Choroid plexus epithelial cell (primary cell): ENCODE measurements around the gene MFN1.
A peak's percentile ranks its signal among the peaks of the same experiment; 100 is the strongest.

Experiments used
- DNase-seq: peaks from one replicate; pipeline ENCODE4 v3.0.0-alpha.2; 2010; ENCODE audit warnings: low read depth
- H3K4me3 ChIP-seq: 2 replicates; pipeline ENCODE4 v1.5.1; 2011; ENCODE audit warnings: low read depth, mild to moderate bottlenecking, control low read depth, low read length, moderate library complexity
- CTCF ChIP-seq: conservative IDR thresholded peaks from 2 replicates; pipeline ENCODE4 v1.5.1; 2011; ENCODE audit warnings: low read depth, mild to moderate bottlenecking, control low read depth, inconsistent platforms, low read length, moderate library complexity

Gene MFN1

DNA sequence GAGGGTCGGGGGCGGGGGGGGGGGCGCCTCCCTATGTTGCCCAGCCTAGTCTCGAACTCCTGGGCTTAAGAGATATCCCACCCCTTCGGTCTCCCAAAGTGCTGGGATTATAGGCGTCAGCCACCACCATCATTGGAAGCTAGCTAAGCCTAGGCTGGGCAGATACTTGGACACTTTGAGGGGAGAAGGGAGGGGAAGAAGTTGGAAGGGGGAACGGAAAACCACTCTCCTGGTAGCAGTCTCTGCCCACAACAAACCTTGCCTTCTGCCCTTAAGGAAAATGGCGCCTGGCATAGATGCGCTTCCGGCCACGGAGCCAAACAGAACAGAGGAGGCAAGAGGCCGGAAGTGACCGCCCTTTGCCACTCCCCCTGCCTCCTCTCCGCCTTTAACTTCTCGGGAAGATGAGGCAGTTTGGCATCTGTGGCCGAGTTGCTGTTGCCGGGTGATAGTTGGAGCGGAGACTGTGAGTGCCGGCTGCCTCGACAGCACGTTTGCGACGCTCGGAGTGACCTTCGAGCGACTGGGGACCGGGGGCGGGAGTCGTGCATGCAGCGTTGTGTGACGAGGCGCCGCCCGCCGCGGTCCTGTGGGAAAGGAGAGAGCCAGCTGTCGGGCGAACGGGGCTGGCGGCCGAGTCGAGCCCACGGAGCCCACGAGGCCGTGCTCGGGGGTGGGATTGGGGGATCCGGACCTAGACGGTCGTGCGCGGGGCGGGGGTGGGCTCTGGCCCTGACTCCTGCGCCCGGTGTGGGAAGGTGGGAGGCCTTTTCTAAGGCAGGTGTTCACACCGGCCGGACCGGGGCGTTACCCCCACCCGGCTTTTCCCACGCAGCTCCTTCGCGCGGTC lies at the start of gene MFN1:
Gene MFN1, plus strand, starts transcription at position 365 of the 850 bp plus-strand sequence. CDS start 1,143 bp downstream, outside the sequence.
- TF ChIP-seq CTCF, result peak; percentile 2
- H3K4me3 ChIP-seq, result peak within 1 kb of the TSS; percentile 95
- peak; percentile 97 for DNase-seq

DNA sequence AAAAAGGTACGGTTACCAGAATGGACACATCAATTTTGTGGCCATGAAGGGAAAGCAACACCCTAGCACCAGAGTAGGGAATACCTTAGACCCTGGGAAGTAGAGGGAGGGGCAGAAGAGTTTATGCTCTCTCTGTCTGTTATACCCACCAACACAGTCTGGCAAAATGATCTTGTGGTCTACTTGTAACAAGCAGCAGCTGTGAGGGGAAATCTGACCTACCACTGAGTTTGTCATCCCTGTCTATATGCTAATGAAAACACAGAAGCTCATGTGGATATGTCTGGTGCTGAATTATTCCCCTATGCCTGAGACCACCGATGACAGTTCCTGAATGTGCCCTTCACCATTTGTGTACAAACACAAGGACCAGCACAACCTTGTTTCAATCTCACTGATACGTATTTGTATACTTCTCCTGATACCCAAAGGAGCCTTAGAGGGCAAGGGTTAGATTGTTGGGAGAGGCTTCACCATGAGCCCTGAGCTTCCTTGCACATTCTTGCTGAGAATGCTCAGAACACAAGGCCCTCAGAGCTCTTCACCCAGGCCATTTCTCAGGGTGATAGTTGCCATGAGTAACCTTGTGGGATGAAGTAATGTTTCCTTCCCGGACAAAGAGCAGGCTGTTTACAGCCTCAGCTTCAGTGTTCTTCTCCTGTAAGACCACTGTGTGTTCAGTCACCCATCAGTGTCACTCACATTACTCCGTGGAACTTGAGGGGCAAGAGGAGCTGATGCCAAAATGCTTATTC lies 49.4 kb upstream of the MFN1 start:
- no peak overlapping the region for H3K4me3 ChIP-seq
- no peak for TF ChIP-seq CTCF
- DNase-seq, result peak; percentile 64

DNA sequence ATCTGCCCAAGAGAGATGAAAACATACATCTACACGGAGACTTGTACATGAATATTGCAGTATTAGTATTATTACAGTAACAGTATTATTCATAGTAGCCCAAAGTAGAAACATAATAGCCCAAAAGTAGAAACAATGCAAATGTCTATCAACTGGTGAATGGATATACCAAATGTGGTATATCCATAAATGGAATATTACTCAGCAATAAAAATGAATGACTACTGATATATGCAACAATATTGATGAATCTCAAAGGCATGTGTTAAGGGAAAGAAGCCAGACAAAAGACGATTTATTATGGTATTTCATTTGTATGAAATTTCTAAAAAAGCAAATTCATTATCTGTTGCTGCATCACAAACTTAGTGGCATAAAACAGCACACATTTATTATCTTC lies 48.2 kb upstream of the MFN1 start:
- TF ChIP-seq CTCF, result no peak

GRCh38 chr3:179299999-179300613 lies 47.4 kb upstream of the MFN1 start:
- DNase-seq, result no peak
- TF ChIP-seq CTCF, result no peak
- no peak overlapping the region for H3K4me3 ChIP-seq

More for the DNA sequence above, 48.2 kb upstream of the MFN1 start:
- no peak for DNase-seq
- no peak overlapping the region for H3K4me3 ChIP-seq

GRCh38 chr3:179301645-179302044 lies 45.9 kb upstream of the MFN1 start:
- no peak for DNase-seq
- no peak overlapping the region for H3K4me3 ChIP-seq
- TF ChIP-seq CTCF, result no peak

- TF ChIP-seq CTCF, result no peak
- DNase-seq, result no peak
- no peak overlapping the region for H3K4me3 ChIP-seq
Observed at GRCh38 chr3:179302111-179302510, 45.4 kb upstream of the MFN1 start.
